HUES6 (cell line): ENCODE data around the gene USP9Y.

ENCODE experiments used
- H3K27ac ChIP-seq: 2 replicates; pipeline ENCODE4 v1.7.0; 2013; ENCODE audit warnings: low read depth, mild to moderate bottlenecking, low read length, inconsistent platforms
- H3K27me3 ChIP-seq: 2 replicates; pipeline ENCODE4 v1.6.1; 2013; ENCODE audit warnings: low read length; ENCODE audit not compliant: control insufficient read depth, insufficient read depth
- H3K36me3 ChIP-seq: 2 replicates; pipeline ENCODE4 v1.6.1; 2013; ENCODE audit warnings: low read length; ENCODE audit not compliant: control insufficient read depth, insufficient read depth
- H3K4me1 ChIP-seq: 2 replicates; pipeline ENCODE4 v1.6.1; 2013; ENCODE audit warnings: low read length; ENCODE audit not compliant: control insufficient read depth, insufficient read depth
- H3K4me3 ChIP-seq: 2 replicates; pipeline ENCODE4 v1.5.1; 2013; ENCODE audit warnings: low read depth, low read length
- H3K9ac ChIP-seq: one replicate; pipeline ENCODE4 v1.6.1; 2013; ENCODE audit warnings: mild to moderate bottlenecking, low read length
- H3K9me3 ChIP-seq: 2 replicates; pipeline ENCODE4 v1.6.1; 2013; ENCODE audit warnings: low read depth, low read length; ENCODE audit not compliant: control insufficient read depth, insufficient read depth

Gene USP9Y

DNA sequence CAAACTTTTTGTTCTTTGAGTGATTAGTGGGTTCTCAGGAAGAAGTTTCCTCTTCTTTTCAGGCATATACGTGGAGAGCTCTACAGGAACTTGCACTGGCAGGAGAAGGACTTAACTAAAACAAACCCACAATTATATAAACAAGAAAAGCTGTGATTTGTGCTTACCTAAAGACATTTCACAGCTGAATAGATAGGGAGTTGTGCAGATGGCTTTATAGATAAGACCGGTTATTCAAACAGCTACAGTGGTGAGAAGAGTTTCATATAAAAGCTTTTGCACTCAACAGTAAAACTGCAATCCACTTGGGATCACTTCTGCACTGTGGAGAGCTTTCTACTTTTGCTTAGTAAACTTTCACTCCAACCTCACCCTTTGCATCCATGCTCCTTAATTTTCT is 197.6 kb downstream of the USP9Y start:
- H3K27ac ChIP-seq, result no peak overlapping the region
- H3K4me1 ChIP-seq, result no peaks in the 10 kb centered on the region
- H3K4me3 ChIP-seq, result no peak overlapping the region
- H3K36me3 ChIP-seq, result no peaks in the 10 kb centered on the region
- H3K27me3 ChIP-seq, result no peaks in the 10 kb centered on the region
- H3K9me3 ChIP-seq, result no peaks in the 10 kb centered on the region
- no peak overlapping the region for H3K9ac ChIP-seq

DNA sequence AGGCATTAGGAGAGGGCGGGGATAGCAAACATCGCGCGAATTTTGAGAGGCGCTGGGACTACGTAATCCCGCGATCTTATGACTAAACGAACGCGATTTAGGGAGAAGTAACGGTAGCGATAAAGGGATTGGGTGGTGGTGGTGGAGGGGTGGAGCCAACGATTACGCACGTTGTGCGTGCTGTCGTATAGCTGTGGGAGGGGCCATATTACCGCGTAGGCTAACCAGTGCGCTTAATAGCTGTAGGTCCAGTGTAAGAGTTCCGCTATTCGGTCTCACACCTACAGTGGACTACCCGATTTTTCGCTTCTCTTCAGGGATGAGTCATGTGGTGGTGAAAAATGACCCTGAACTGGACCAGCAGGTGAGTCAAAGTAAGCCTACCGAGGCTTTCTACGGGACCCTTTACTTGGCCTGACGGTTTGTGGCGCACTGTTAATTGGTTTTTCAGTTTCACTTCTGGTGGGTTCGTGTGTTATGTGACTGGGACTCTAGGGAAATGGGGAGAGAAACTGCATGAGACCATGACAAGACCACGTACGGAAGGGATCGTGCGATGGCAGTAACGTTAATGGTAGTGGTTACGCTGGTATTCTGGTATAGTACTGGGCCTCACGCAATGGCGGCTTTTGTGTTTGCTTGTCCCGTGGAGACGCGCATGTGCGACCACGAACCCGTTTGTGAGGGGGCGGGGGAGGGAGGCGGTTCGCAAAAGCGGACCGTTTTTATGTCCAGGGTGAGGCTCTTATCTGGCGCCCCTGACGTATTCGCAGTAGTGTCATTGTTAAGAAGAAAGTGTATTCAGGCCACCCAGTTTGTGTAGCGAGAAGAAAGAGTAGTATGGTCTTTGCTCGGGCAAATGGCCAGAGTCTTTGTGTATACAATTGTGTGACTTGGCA is 203.8 kb downstream of the USP9Y start, which contains the start of gene DDX3Y:
TSS of gene DDX3Y (plus strand) at position 251 of the 899 bp plus-strand sequence. CDS start at position 320, 69 bp downstream.
- Histone ChIP-seq H3K27ac (no peak within 1 kb of the TSS), H3K4me1 (no peaks in the 10 kb centered on the region), H3K9ac (no peak within 1 kb of the TSS), H3K4me3 (no peak within 1 kb of the TSS), H3K27me3 (no peaks in the 10 kb centered on the region), H3K36me3 (no peaks in the 10 kb centered on the region), H3K9me3 (no peaks in the 10 kb centered on the region)

DNA sequence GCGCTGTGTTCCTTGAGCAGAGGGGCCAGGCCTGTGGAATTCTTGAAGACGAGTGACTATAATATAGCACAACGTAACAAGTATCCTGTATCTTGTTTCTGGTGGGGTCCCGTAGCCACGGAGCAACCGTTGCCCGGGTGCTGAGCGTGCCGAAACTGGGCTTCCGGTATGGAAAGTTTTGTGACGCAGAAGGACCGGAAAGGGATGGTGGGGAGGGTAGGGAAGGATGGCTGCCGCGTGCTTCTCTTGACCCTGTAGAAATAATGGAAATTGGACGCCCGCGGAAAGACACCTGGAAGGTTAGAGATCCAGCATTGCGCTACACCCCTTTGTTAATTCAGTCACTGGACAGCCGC is 204.5 kb downstream of the USP9Y start:
- no peak overlapping the region for H3K4me3 ChIP-seq
- no peaks in the 10 kb centered on the region for H3K36me3 ChIP-seq
- H3K27me3 ChIP-seq, result no peaks in the 10 kb centered on the region
- no peaks in the 10 kb centered on the region for H3K9me3 ChIP-seq
- no peak overlapping the region for H3K27ac ChIP-seq
- H3K9ac ChIP-seq, result no peak overlapping the region
- no peaks in the 10 kb centered on the region for H3K4me1 ChIP-seq

DNA sequence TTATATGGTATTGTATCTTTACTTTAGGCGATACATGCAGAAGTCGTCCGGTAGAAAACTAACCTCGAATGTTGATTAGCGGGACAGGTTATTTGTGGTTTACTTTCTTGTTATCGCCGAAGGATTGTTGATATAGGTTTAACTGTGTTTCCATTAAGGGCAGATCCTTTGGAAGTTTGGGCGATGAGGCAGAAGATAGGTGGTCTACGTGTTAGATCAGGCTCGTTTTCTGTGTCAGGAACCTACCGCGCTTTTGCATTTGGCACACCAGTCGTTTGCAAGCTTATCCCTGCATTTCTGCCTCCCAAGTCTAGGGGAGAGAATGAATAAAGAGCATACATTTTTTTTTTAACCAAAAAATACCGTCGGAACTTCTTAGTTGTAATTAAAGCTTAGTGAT is 204.9 kb downstream of the USP9Y start:
- Histone ChIP-seq H3K4me1 (no peaks in the 10 kb centered on the region), H3K4me3 (no peak overlapping the region), H3K36me3 (no peaks in the 10 kb centered on the region), H3K9ac (no peak overlapping the region), H3K27me3 (no peaks in the 10 kb centered on the region), H3K9me3 (no peaks in the 10 kb centered on the region), H3K27ac (no peak overlapping the region)
